HepG2 (cell line): ENCODE measurements around the gene PCBP1. TPM values are rescaled to one million over a fixed set of nuclear protein-coding genes. Genes with fewer than 3 reads are reported as not detected.

Experiments
- AGO2 ChIP-seq: fragments of 200-400 bp; formaldehyde crosslinking; optimal IDR thresholded peaks from 2 replicates; pipeline ENCODE3; 2017; ENCODE audit warnings: mild to moderate bottlenecking, low read depth, low read length, moderate library complexity
- AHR ChIP-seq: IDR thresholded peaks from 2 replicates; pipeline ENCODE4 v1.6.1; 2018; ENCODE audit warnings: missing genetic modification reagents, missing compliant biosample characterization
- ATM ChIP-seq: fragments of 450-650 bp; IDR thresholded peaks from 2 replicates; pipeline ENCODE4 v1.7.1; 2017; ENCODE audit warnings: mild to moderate bottlenecking, borderline replicate concordance
- GZF1 ChIP-seq: sonication (generic); formaldehyde crosslinking; IDR thresholded peaks from 2 replicates; pipeline ENCODE4 v1.5.1; 2020; ENCODE audit warnings: mild to moderate bottlenecking, missing genetic modification reagents
- HNRNPH1 ChIP-seq: fragments of 200-400 bp; formaldehyde crosslinking; optimal IDR thresholded peaks from 2 replicates; pipeline ENCODE3; 2017; ENCODE audit warnings: mild to moderate bottlenecking, low read depth, low read length
- PHB2 ChIP-seq: fragments of 450-650 bp; IDR thresholded peaks from 2 replicates; pipeline ENCODE4 v1.6.1; 2018; ENCODE audit not compliant: partially characterized antibody
- REXO4 ChIP-seq: sonication (generic); formaldehyde crosslinking; IDR thresholded peaks from 2 replicates; pipeline ENCODE4 v1.8.0; 2022; ENCODE audit warnings: missing genetic modification reagents, mild to moderate bottlenecking, borderline replicate concordance
- RFX1 ChIP-seq: fragments of 450-650 bp; IDR thresholded peaks from 2 replicates; pipeline ENCODE4 v1.6.1; 2017
- SPEN ChIP-seq: sonication (generic); formaldehyde crosslinking; IDR thresholded peaks from 2 replicates; pipeline ENCODE4 v1.5.1; 2020; ENCODE audit warnings: low read depth, mild to moderate bottlenecking, missing genetic modification reagents
- TP53 ChIP-seq: sonication (generic); formaldehyde crosslinking; conservative IDR thresholded peaks from 2 replicates; pipeline ENCODE4 v1.4.0; 2020; ENCODE audit warnings: missing genetic modification reagents
- XRCC5 ChIP-seq: fragments of 200-400 bp; formaldehyde crosslinking; optimal IDR thresholded peaks from 2 replicates; pipeline ENCODE3; 2017; ENCODE audit warnings: mild to moderate bottlenecking, low read length
- ZFP37 ChIP-seq: sonication (generic); formaldehyde crosslinking; IDR thresholded peaks from 2 replicates; pipeline ENCODE4 v1.4.0; 2020; ENCODE audit warnings: missing genetic modification reagents, borderline replicate concordance
- ZKSCAN1 ChIP-seq: fragments of 150-350 bp; IDR thresholded peaks from 2 replicates; pipeline ENCODE4 v1.6.1; 2014; ENCODE audit warnings: low read length
- ZMYM3 ChIP-seq: sonication (generic); formaldehyde crosslinking; IDR thresholded peaks from 2 replicates; pipeline ENCODE4 v1.5.1; 2020; ENCODE audit warnings: mild to moderate bottlenecking, missing genetic modification reagents
- ZNF446 ChIP-seq: sonication (generic); formaldehyde crosslinking; IDR thresholded peaks from 2 replicates; pipeline ENCODE4 v1.5.0; 2020; ENCODE audit warnings: mild to moderate bottlenecking, missing genetic modification reagents
- ZNF660 ChIP-seq: sonication (generic); formaldehyde crosslinking; IDR thresholded peaks from 2 replicates; pipeline ENCODE4 v1.5.1; 2020; ENCODE audit warnings: mild to moderate bottlenecking, low read depth, missing genetic modification reagents, borderline replicate concordance
- ZNF670 ChIP-seq: sonication (generic); formaldehyde crosslinking; IDR thresholded peaks from 2 replicates; pipeline ENCODE4 v1.8.0; 2022; ENCODE audit warnings: mild to moderate bottlenecking, missing genetic modification reagents, borderline replicate concordance
- ZNF788 ChIP-seq: sonication (generic); formaldehyde crosslinking; IDR thresholded peaks from 2 replicates; pipeline ENCODE4 v1.5.0; 2020; ENCODE audit warnings: mild to moderate bottlenecking, missing genetic modification reagents, borderline replicate concordance
- ZSCAN20 ChIP-seq: sonication (generic); formaldehyde crosslinking; IDR thresholded peaks from 2 replicates; pipeline ENCODE4 v1.4.0; 2020; ENCODE audit warnings: missing genetic modification reagents, mild to moderate bottlenecking, borderline replicate concordance
- polyA plus RNA-seq, 8 experiments: library from polyadenylated mRNA; depleted of rRNA in 3 of 8; stranded (reverse) in 7 of 8; unstranded in 1 of 8; fragments of >200 nt; fragmentation: Illumina TruSeq in 4 of 8; extraction: Trizol in 4 of 8; gene quantifications; 2 replicates each; pipeline versions ENCODE4 v1.2.1 to v1.2.3, GENCODE V29; 2011 to 2016; ENCODE audit warnings: low read depth in 4 of 8, missing spikeins in 1 of 8, mixed read lengths in 1 of 8; ENCODE audit not compliant: insufficient read depth in 1 of 8
- total RNA-seq, 5 experiments: library from RNA; depleted of rRNA; stranded (reverse); fragments of >200 nt; fragmentation: Illumina TruSeq; extraction: Trizol; gene quantifications; 2 replicates each; pipeline ENCODE4 v1.2.3, GENCODE V29; 2016; ENCODE audit warnings: low read depth in 1 of 5
- TF ChIP-seq, protein P1 (sequence below): conservative IDR thresholded peaks from 2 replicates; pipeline ENCODE4 v1.6.1; 2018; ENCODE audit warnings: missing genetic modification reagents
- TF ChIP-seq, protein P2 (sequence below): sonication (generic); formaldehyde crosslinking; IDR thresholded peaks from 2 replicates; pipeline ENCODE4 v1.4.0; 2020; ENCODE audit warnings: mild to moderate bottlenecking, missing genetic modification reagents
- TF ChIP-seq, protein P3 (sequence below): sonication (generic); formaldehyde crosslinking; IDR thresholded peaks from 2 replicates; pipeline ENCODE4 v1.9.0; 2022; ENCODE audit warnings: low read depth, missing genetic modification reagents
- TF ChIP-seq, protein P4 (sequence below): sonication (generic); formaldehyde crosslinking; IDR thresholded peaks from 2 replicates; pipeline ENCODE4 v1.9.0; 2021; ENCODE audit warnings: missing genetic modification reagents, mild to moderate bottlenecking, borderline replicate concordance

The PCBP1 gene
- total and polyA plus RNA-seq, 2 of the 13 experiments (the other 11 are each of a cell fraction or from before 2014, with no cell fraction given): 32.0 to 137 TPM

DNA sequence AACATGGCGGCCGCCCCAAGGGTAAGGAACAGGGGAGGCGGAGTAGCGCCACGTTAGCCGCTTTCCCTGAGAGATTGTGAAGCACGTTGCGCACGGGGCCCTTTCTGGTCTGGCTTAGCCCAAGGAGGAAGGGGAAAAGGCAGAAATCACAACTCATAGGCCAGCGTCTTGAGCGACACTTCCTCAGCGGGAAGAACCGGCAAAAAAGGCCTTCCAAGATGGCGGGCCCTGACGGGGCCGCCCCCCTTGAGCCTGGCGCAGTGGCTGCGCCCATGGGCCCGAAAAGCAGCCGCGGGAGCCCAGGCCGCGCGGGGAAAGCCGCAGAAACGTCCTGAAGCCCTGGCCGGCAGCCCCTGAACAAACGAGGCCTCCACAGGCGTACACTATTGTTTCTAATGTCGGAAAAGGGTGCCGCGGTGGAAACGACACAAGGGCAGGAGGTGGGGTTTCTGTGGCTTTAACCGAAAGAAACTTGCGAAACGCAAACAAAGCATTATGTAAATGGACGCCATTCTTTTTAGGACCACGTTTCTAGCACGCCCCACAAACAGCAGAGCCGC lies 919 bp upstream of the PCBP1 start (continued):
- TF ChIP-seq, protein P1, sequence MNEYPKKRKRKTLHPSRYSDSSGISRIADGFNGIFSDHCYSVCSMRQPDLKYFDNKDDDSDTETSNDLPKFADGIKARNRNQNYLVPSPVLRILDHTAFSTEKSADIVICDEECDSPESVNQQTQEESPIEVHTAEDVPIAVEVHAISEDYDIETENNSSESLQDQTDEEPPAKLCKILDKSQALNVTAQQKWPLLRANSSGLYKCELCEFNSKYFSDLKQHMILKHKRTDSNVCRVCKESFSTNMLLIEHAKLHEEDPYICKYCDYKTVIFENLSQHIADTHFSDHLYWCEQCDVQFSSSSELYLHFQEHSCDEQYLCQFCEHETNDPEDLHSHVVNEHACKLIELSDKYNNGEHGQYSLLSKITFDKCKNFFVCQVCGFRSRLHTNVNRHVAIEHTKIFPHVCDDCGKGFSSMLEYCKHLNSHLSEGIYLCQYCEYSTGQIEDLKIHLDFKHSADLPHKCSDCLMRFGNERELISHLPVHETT (CRISPR knock-in tag): peak; percentile 88; the same call in 1 of the 2 replicates
- no peak for TF ChIP-seq HNRNPH1
- TF ChIP-seq ATM: no peak
- no peak for TF ChIP-seq ZNF660 (CRISPR knock-in tag)
- peak; percentile 67 for TF ChIP-seq SPEN
- peak; percentile 100 for TF ChIP-seq AGO2
- peak; percentile 73; the same call in 1 of the 2 replicates for TF ChIP-seq ZNF670 (CRISPR knock-in tag)
- 0 out of 2 replicates have a peak, but pooled peaks have one; percentile 46 for TF ChIP-seq ZMYM3 (CRISPR knock-in tag)
- TF ChIP-seq AHR: peak; percentile 90; the same call in 1 of the 2 replicates
- no peak for TF ChIP-seq RFX1
- TF ChIP-seq, protein P2, sequence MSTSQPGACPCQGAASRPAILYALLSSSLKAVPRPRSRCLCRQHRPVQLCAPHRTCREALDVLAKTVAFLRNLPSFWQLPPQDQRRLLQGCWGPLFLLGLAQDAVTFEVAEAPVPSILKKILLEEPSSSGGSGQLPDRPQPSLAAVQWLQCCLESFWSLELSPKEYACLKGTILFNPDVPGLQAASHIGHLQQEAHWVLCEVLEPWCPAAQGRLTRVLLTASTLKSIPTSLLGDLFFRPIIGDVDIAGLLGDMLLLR: peak; percentile 37
- TF ChIP-seq ZKSCAN1: no peak
- TF ChIP-seq PHB2: no peak
- peak; percentile 85 for TF ChIP-seq ZNF788
- TF ChIP-seq TP53 (CRISPR knock-in tag): peak; percentile 67; the same call in 1 of the 2 replicates
- TF ChIP-seq, protein P3, sequence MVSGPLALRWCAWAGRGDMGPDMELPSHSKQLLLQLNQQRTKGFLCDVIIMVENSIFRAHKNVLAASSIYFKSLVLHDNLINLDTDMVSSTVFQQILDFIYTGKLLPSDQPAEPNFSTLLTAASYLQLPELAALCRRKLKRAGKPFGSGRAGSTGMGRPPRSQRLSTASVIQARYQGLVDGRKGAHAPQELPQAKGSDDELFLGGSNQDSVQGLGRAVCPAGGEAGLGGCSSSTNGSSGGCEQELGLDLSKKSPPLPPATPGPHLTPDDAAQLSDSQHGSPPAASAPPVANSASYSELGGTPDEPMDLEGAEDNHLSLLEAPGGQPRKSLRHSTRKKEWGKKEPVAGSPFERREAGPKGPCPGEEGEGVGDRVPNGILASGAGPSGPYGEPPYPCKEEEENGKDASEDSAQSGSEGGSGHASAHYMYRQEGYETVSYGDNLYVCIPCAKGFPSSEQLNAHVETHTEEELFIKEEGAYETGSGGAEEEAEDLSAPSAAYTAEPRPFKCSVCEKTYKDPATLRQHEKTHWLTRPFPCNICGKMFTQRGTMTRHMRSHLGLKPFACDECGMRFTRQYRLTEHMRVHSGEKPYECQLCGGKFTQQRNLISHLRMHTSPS (CRISPR knock-in tag): no peak
- peak; percentile 60 for TF ChIP-seq XRCC5
- peak; percentile 42 for TF ChIP-seq REXO4 (CRISPR knock-in tag)
- peak; percentile 59; the same call in 1 of the 2 replicates for TF ChIP-seq ZFP37 (CRISPR knock-in tag)
- TF ChIP-seq GZF1 (CRISPR knock-in tag): peak; percentile 93; the same call in 1 of the 2 replicates
- peak; percentile 96 for TF ChIP-seq ZNF446 (CRISPR knock-in tag)
- TF ChIP-seq, protein P4, sequence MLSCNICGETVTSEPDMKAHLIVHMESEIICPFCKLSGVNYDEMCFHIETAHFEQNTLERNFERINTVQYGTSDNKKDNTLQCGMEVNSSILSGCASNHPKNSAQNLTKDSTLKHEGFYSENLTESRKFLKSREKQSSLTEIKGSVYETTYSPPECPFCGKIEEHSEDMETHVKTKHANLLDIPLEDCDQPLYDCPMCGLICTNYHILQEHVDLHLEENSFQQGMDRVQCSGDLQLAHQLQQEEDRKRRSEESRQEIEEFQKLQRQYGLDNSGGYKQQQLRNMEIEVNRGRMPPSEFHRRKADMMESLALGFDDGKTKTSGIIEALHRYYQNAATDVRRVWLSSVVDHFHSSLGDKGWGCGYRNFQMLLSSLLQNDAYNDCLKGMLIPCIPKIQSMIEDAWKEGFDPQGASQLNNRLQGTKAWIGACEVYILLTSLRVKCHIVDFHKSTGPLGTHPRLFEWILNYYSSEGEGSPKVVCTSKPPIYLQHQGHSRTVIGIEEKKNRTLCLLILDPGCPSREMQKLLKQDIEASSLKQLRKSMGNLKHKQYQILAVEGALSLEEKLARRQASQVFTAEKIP (CRISPR knock-in tag): no peak
- TF ChIP-seq ZSCAN20 (CRISPR knock-in tag): peak; percentile 88; the same call in 1 of the 2 replicates
